ENCODE results near the gene KNCN.

- TF ChIP-seq MLX (CRISPR knock-in tag; IDR thresholded peaks at IDR 0.05) (no peak), MXD4 (CRISPR knock-in tag; IDR thresholded peaks at IDR 0.05; ENCODE audit: borderline replicate concordance) (no peak), CTCF (IDR thresholded peaks at IDR 0.05) (no peak), MAX (CRISPR knock-in tag; IDR thresholded peaks at IDR 0.05) (no peak), TEAD4 (CRISPR knock-in tag; IDR thresholded peaks at IDR 0.05) (no peak), TCF7 (CRISPR knock-in tag; IDR thresholded peaks at IDR 0.05; ENCODE audit: low read depth) (no peak), ZNF263 (CRISPR knock-in tag; IDR thresholded peaks at IDR 0.05; ENCODE audit: low read depth) (no peak)
These were observed 40.5 kb downstream of the KNCN start for GRCh38 chr1:46510998-46511365.

All from WTC11 (cell line).